Measurements from ENCODE around the gene HMGCR.

DNA sequence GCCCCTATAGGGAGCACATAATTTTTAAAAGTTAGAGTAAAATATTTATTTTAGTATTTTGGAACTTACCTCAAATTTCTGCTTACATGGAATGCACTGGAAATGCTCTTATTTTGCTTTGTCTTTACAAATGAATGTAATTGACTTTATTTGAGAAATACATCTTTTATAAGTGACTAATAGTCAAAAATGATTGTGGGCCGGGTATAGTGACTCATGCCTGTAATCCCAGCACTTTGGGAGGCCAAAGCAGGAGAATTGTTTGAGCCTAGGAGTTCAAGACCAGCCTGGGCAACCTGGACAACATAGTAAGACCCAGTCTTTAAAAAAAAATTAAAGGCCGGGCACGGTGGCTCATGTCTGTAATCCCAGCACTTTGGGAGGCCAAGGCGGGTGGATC, 5.8 kb downstream of the HMGCR start:
- TF ChIP-seq POLR2A (IDR thresholded peaks at IDR 0.05) (no peak), CTCF (IDR thresholded peaks at IDR 0.05) (no peak)

Measured in testis (tissue), 2 donors.